GM12891 (cell line): ENCODE data around the gene RACK1.

Source experiments
- POLR2A ChIP-seq: IDR thresholded peaks from 2 replicates; pipeline ENCODE4 v1.6.1; 2011; ENCODE audit warnings: low read depth, low read length, control low read depth
- POLR2AphosphoS5 ChIP-seq: IDR thresholded peaks from 2 replicates; pipeline ENCODE4 v1.6.1; 2011; ENCODE audit warnings: low read depth, low read length, control low read depth

GRCh38 chr5:181281077-181281983 lies 37.6 kb upstream of the RACK1 start:
- TF ChIP-seq POLR2A = no peak
- no peak for TF ChIP-seq POLR2AphosphoS5
